Stimulated activated CD8-positive, alpha-beta memory T cell treated with anti-CD3 and anti-CD28 coated beads, Interleukin-12 subunit alpha, Interleukin-12 subunit beta, amount 100 ng/mL, for 1 hour (primary cell): Measurements from ENCODE around the gene MCC.
"Not testable (repeated sequence)": the region's sequence is repeated elsewhere in the genome, so short reads cannot be mapped to it uniquely, and the experiment has no call there.

Experiments
- DNase-seq: peaks from one replicate; pipeline ENCODE4 v3.0.0-alpha.2; 2020; ENCODE audit warnings: low read depth

The MCC gene

DNA sequence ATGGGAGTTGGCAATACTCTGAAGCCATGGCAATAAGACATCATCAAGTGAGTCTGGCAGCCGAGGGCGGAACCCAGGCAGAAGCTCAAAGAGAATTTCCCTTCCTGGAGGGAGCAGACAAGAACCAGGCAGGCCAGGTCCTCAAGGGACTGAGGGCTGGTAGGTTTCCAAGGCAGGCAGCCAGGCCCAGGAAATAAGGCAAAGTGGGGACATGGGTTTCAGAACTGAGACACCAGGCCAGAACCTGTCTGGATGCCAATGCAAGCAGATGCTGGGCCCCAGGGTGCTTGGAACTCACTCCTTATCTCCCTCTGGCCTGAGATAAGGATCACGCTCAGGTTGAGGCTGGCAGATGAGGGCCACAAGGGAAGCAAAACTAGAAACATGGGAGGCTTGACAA lies 62.3 kb downstream of the MCC start:
- DNase-seq = no peak

- DNase-seq = no peak
Measured at GRCh38 chr5:113421693-113422092, 66.6 kb downstream of the MCC start.

DNA sequence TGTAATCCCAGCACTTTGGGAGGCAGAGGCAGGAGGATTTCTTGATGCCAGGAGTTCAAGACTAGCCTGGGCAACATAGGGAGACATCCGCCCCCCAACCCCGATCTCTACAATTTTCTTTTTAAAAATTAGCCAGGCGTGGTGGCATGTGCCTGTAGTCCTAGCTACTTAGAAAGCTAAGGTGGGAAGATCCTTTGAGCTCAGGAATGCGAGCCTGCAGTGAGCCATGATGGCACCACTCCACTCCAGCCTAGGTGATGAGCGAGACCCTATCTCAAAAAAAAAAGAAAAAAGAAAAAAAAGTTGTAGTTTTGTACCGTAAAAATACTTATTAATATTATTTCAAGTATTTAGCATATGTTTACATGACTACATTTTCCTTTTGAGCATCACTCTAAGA lies 82.7 kb downstream of the MCC start:
- no peak for DNase-seq

DNA sequence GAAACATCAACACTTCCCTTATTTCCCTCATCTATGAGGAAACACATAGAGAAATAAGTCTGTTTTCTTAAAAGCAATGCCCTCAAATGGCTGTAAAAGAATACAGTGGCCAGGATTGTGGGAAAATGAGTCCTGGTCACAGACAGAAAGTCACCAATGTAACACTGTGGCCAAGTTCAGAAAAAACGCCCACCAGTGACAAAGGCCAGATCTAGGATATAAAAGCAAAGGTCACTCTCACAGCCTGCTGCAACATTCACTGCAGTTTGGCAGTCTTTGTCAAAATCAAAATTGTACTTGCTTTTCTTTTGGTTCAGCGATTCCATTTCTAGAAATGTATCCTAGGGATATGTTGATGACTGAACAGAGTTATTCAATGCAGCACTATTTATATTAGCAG lies 84.0 kb downstream of the MCC start:
- DNase-seq = no peak

DNA sequence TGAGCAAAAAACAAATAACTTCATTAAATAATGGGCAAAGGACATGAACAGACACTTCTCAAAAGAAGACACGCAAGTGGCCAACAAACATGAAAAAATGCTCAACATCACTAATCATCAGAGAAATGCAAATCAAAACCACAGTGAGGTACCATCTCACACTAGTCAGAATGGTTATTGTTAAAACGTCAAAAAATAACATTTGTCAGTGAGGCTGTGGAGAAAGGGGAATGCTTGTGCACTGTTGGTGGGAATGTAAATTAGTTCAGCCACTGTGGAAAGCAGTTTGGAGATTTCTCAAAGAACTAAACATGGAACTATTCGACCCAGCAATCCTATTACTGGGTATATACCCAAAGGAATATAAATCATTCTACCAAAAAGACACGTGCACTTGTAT lies 90.3 kb downstream of the MCC start:
- not testable (repeated sequence) for DNase-seq

GRCh38 chr5:113397046-113397445 lies 91.2 kb downstream of the MCC start:
- no peak for DNase-seq

DNA sequence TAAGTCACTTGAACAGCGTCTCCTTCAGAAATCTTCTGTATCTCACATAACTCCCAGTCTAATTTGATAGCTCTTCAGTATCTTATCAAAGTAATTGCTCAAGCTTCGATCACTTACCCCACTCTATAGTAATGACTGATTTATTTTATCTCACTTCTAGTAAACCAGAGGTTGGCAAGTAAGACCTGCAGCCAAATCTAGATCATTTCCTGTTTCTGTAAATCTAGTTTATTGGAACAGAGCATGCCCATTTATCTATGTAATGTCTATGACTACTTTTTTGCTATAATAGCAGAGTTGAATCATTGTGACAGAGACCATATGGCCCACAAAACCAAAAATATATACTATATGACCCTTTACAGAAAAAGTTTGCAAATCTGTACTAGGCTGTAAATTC lies 93.6 kb downstream of the MCC start:
- no peak for DNase-seq

GRCh38 chr5:113390224-113390623 lies 98.0 kb downstream of the MCC start:
- no peak for DNase-seq

GRCh38 chr5:113389116-113389515 lies 99.1 kb downstream of the MCC start:
- no peak for DNase-seq

DNA sequence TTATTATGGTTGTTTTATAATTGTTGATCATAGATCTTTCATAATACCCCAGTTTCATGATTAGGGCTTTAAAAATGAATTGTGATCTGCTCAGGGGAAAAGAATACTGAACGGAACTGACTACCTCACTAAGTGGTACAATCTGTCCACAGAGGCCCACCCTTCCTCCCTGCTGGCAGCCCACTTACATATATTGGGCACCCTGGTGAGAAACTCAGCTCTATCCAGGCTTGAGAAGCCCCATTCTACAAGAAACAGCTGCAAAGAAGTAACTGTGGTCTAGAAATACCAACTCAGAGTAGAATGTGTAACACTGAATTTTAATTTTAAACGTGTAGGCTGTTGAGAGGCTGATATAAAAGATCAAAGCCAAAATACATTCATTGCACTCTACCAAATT lies 100.4 kb downstream of the MCC start:
- DNase-seq = no peak

GRCh38 chr5:113384782-113385285 lies 103.4 kb downstream of the MCC start:
- DNase-seq = no peak

GRCh38 chr5:113382731-113383130 lies 105.5 kb downstream of the MCC start:
- no peak for DNase-seq

- DNase-seq = no peak
Measured at GRCh38 chr5:113381791-113382190, 106.5 kb downstream of the MCC start.

- DNase-seq = no peak
Measured at GRCh38 chr5:113380807-113381326, 107.4 kb downstream of the MCC start.

GRCh38 chr5:113379936-113380806 lies 108.1 kb downstream of the MCC start:
- no peak for DNase-seq

DNA sequence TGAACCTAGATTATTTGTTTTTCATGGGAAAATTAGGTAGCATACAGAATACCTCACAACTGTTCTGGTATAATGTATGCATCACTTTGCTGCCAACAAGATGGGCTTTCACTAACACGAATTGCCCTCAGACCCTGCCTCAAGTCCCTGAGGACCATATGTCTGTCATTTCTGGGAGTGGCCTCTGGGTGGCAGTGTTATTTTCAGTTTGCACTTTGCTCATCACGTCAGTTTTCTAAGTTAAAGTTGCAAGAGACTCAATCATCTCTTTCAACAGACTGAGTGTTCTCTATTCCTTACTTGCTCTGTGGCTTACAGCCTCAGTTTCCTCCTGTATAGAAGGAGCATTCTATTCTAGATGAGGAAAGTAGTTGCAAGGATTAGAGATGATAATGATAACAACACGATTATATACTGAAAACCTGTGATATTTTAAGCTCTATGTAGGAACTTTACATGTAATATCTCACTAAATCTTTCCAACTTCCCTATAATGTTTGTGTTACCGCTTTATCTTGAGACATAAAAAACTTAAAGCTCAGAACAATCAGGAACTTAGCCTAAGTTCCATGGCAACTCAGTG lies 109.2 kb downstream of the MCC start:
- peak; percentile 20 for DNase-seq

- no peak for DNase-seq
Measured at GRCh38 chr5:113378514-113378913, 109.7 kb downstream of the MCC start.

DNA sequence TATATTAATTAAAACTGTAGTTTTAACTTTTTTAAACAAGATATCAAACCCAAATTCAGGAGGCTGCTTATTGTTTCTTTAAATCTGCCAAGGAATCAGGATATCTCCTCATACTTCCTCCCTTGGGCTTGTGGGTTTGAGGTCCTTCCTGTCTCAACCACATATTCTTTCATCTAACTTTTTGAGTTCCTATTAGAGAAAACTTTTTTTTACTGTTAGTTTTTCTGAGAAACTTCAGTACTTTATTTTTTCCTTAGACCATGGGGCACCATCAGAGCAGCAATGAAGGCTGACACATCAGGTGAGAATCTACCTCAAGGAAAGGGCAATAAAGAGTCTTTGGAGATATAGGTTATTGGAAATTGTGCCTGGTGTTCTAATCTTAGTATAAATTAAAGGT lies 110.2 kb downstream of the MCC start:
- DNase-seq = no peak

GRCh38 chr5:113376640-113377039 lies 111.6 kb downstream of the MCC start:
- no peak for DNase-seq

- DNase-seq = no peak
Measured at GRCh38 chr5:113375480-113376060, 112.7 kb downstream of the MCC start.

- DNase-seq = no peak
Measured at GRCh38 chr5:113373426-113373825, 114.8 kb downstream of the MCC start.

- DNase-seq = no peak
Measured at GRCh38 chr5:113371721-113372196, 116.5 kb downstream of the MCC start.

DNA sequence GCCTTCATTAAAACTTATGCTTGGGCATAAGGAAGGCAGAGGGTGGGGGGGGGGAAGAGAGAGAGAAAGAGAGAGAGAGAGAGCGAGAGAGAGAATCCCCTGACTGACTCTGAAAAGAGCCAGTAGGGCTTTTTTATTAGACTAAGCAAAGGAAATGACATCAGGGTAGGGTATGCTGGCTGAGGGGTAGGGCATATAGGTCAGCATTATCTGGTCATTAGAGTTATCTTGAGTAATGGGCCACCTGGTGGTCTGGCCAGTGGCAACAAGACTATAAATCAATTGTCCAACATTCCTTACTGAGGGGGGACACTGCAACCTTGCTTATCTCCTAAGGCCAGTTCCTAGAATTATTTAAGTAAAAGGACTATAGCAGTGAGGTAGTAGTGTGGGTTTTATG lies 120.7 kb downstream of the MCC start:
- no peak for DNase-seq
